ENCODE results near the gene SYNM.

GRCh38 chr15:99146661-99147060 is 41.8 kb downstream of the SYNM start:
- TF ChIP-seq EP300 (IDR thresholded peaks at IDR 0.05), result no peak
- no peak for TF ChIP-seq CTCF (IDR thresholded peaks at IDR 0.05)
- TF ChIP-seq POLR2A (IDR thresholded peaks at IDR 0.05), result no peak
- TF ChIP-seq POLR2AphosphoS5 (IDR thresholded peaks at IDR 0.05), result no peak
